K562 (cell line): ENCODE results near the gene GLMP. TPM values are rescaled to one million over a fixed set of nuclear protein-coding genes. Genes with fewer than 3 reads are reported as not detected.

ENCODE experiments used
- ARID1B ChIP-seq: fragments of 450-650 bp; IDR thresholded peaks from 2 replicates; pipeline ENCODE4 v1.6.1; 2016; ENCODE audit warnings: antibody characterized with exemption, mild to moderate bottlenecking, inconsistent platforms
- ELF2 ChIP-seq: fragments of 250-450 bp; sonication (Bioruptor Pico); IDR thresholded peaks from 2 replicates; pipeline ENCODE4 v1.5.0; 2021; ENCODE audit warnings: mild to moderate bottlenecking
- FOXJ3 ChIP-seq: sonication (generic); formaldehyde crosslinking; IDR thresholded peaks from 2 replicates; pipeline ENCODE4 v1.4.0; 2020; ENCODE audit warnings: mild to moderate bottlenecking, missing genetic modification reagents
- GATA2 ChIP-seq: sonication (generic); formaldehyde crosslinking; IDR thresholded peaks from 2 replicates; pipeline ENCODE4 v1.4.0; 2020; ENCODE audit warnings: mild to moderate bottlenecking, missing genetic modification reagents
- HDAC6 ChIP-seq: IDR thresholded peaks from 2 replicates; pipeline ENCODE4 v1.6.1; 2012; ENCODE audit warnings: low read depth, mild to moderate bottlenecking, control low read depth, inconsistent platforms, low read length, moderate library complexity
- HSF4 ChIP-seq: fragments of 250-450 bp; sonication (Bioruptor Pico); IDR thresholded peaks from 2 replicates; pipeline ENCODE4 v2.1.2; 2022; ENCODE audit warnings: mild to moderate bottlenecking, moderate library complexity, borderline replicate concordance
- KAT7 ChIP-seq: sonication (generic); formaldehyde crosslinking; IDR thresholded peaks from 2 replicates; pipeline ENCODE4 v1.8.0; 2022; ENCODE audit warnings: missing genetic modification reagents, mild to moderate bottlenecking, borderline replicate concordance
- KLF6 ChIP-seq: fragments of 250-450 bp; sonication (Bioruptor Pico); IDR thresholded peaks from 2 replicates; pipeline ENCODE4 v1.4.0; 2020; ENCODE audit warnings: mild to moderate bottlenecking, moderate library complexity, borderline replicate concordance
- LARP7 ChIP-seq: fragments of 450-650 bp; IDR thresholded peaks from 2 replicates; pipeline ENCODE4 v1.6.1; 2016
- MCM3 ChIP-seq: fragments of 450-650 bp; IDR thresholded peaks from 2 replicates; pipeline ENCODE4 v1.6.1; 2016
- MCM5 ChIP-seq: fragments of 450-650 bp; IDR thresholded peaks from 2 replicates; pipeline ENCODE4 v1.6.1; 2016; ENCODE audit warnings: low read depth
- MIER1 ChIP-seq: fragments of 450-650 bp; IDR thresholded peaks from 2 replicates; pipeline ENCODE4 v1.6.1; 2016; ENCODE audit warnings: antibody characterized with exemption, mild to moderate bottlenecking, low read depth
- NFE2 ChIP-seq: IDR thresholded peaks from 2 replicates; pipeline ENCODE4 v1.6.1; 2014; ENCODE audit warnings: antibody characterized with exemption, low read depth
- NONO ChIP-seq, 2 experiments: fragments of 200-400 bp in 1 of 2; fragments of 450-650 bp in 1 of 2; formaldehyde crosslinking in 1 of 2; IDR thresholded peaks; 2 replicates each; pipeline ENCODE4 v1.6.1; 2017; ENCODE audit warnings: low read depth in 2 of 2, mild to moderate bottlenecking in 2 of 2, moderate library complexity in 2 of 2, low read length in 1 of 2
- SMAD2 ChIP-seq: fragments of 150-350 bp; IDR thresholded peaks from 2 replicates; pipeline ENCODE4 v1.6.1; 2014; ENCODE audit warnings: low read depth, mild to moderate bottlenecking, low read length
- TAF1 ChIP-seq: IDR thresholded peaks from 2 replicates; pipeline ENCODE4 v1.6.1; 2011; ENCODE audit warnings: mild to moderate bottlenecking, low read length, moderate library complexity; ENCODE audit not compliant: insufficient read depth, control insufficient read depth, severe bottlenecking; ENCODE audit errors: extremely low read depth
- polyA plus RNA-seq, 8 experiments: library from polyadenylated mRNA; depleted of rRNA in 4 of 8; stranded (reverse) in 5 of 8; unstranded in 3 of 8; fragments of >200 nt; fragmentation: Nextera tagmentation in 2 of 8; fragmentation: Illumina TruSeq in 1 of 8; extraction: Ambion mirVana in 2 of 8; extraction: Trizol in 1 of 8; gene quantifications; 2 replicates each; pipeline versions ENCODE4 v1.2.1 to v1.2.3, GENCODE V29; 2011 to 2014; ENCODE audit warnings: inconsistent platforms in 1 of 8, missing spikeins in 1 of 8
- total RNA-seq, 7 experiments: library from RNA; depleted of rRNA in 6 of 7; stranded (reverse); fragments of >200 nt in 6 of 7; fragmentation: Illumina TruSeq in 2 of 7; extraction: Trizol in 2 of 7; gene quantifications; 2 replicates each; pipeline versions ENCODE4 v1.2.1 to v1.2.3, GENCODE V29; 2011 to 2021; ENCODE audit warnings: low replicate concordance in 1 of 7
- TF ChIP-seq, protein P1 (sequence below): fragments of 450-650 bp; IDR thresholded peaks from 2 replicates; pipeline ENCODE4 v1.6.1; 2018; ENCODE audit not compliant: partially characterized antibody
- TF ChIP-seq, protein P2 (sequence below): fragments of 450-650 bp; IDR thresholded peaks from 2 replicates; pipeline ENCODE4 v1.6.1; 2016; ENCODE audit warnings: antibody characterized with exemption
- TF ChIP-seq, protein P3 (sequence below), 2 experiments: IDR thresholded peaks; 2 replicates each; pipeline ENCODE4 v1.6.1; 2011; ENCODE audit warnings: borderline replicate concordance in 1 of 2, control low read depth in 1 of 2, low read depth in 1 of 2, low read length in 1 of 2, mild to moderate bottlenecking in 1 of 2, mixed read lengths in 1 of 2, moderate library complexity in 1 of 2; ENCODE audit not compliant: insufficient read depth in 1 of 2, insufficient read length in 1 of 2, poor library complexity in 1 of 2, severe bottlenecking in 1 of 2; ENCODE audit errors: extremely low read depth in 1 of 2
- TF ChIP-seq, protein P4 (sequence below), 3 experiments: IDR thresholded peaks in 2 of 3; conservative IDR thresholded peaks in 1 of 3; 2 replicates each; pipeline ENCODE4 v1.5.1; 2011 to 2012; ENCODE audit warnings: low read length in 3 of 3, mild to moderate bottlenecking in 3 of 3, control low read depth in 2 of 3, improper control_type of control experiment in 1 of 3, inconsistent platforms in 1 of 3, low read depth in 1 of 3, mixed read lengths in 1 of 3, moderate library complexity in 1 of 3; ENCODE audit not compliant: insufficient read depth in 2 of 3

Gene GLMP
- total and polyA plus RNA-seq, 9 of the 15 experiments (the other 6 are each of a cell fraction or from before 2014, with no cell fraction given), result 8.3 to 28.2 (median 22.4) TPM

DNA sequence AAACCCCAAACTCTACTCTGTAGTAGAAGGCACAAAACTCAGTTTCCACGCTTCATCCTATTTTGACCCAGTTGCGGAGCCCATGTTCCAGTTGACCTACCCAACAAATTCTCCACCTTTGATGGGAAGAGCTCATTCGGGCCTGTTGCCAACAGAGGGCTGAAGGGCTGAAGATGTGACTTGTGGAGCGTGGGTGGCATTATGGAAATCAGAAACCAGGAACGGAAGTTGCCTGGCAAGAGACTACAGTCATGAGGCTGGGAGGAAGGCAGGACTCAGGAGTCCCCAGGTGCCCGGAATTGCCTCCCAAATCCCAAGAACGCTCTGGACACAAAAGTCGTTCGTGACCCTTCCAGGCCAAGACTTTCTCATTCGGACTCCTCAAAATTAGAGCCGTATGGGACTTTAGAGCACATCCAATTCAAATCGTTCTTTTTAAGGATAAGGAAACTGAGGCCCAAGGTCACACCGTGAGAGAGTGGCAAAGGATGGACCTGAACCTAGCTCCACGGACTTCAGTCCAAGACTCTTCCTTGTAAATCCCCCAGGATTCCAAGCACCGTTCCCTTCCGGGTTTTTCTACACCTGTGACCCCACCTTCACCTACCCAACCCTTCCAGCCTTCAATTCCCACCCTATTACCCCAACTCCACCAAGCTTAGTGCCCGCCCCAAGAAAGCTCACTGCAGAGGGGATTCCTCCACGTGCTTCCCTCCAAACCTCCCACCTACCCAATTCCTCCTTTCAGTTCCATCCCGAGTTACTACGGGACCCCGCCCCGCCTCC lies 13.6 kb downstream of the GLMP start (continued):
- TF ChIP-seq, protein P1, sequence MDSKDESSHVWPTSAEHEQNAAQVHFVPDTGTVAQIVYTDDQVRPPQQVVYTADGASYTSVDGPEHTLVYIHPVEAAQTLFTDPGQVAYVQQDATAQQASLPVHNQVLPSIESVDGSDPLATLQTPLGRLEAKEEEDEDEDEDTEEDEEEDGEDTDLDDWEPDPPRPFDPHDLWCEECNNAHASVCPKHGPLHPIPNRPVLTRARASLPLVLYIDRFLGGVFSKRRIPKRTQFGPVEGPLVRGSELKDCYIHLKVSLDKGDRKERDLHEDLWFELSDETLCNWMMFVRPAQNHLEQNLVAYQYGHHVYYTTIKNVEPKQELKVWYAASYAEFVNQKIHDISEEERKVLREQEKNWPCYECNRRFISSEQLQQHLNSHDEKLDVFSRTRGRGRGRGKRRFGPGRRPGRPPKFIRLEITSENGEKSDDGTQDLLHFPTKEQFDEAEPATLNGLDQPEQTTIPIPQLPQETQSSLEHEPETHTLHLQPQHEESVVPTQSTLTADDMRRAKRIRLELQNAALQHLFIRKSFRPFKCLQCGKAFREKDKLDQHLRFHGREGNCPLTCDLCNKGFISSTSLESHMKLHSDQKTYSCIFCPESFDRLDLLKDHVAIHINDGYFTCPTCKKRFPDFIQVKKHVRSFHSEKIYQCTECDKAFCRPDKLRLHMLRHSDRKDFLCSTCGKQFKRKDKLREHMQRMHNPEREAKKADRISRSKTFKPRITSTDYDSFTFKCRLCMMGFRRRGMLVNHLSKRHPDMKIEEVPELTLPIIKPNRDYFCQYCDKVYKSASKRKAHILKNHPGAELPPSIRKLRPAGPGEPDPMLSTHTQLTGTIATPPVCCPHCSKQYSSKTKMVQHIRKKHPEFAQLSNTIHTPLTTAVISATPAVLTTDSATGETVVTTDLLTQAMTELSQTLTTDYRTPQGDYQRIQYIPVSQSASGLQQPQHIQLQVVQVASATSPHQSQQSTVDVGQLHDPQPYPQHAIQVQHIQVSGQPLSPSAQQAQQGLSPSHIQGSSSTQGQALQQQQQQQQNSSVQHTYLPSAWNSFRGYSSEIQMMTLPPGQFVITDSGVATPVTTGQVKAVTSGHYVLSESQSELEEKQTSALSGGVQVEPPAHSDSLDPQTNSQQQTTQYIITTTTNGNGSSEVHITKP, result peak; percentile 40
- TF ChIP-seq, protein P2, sequence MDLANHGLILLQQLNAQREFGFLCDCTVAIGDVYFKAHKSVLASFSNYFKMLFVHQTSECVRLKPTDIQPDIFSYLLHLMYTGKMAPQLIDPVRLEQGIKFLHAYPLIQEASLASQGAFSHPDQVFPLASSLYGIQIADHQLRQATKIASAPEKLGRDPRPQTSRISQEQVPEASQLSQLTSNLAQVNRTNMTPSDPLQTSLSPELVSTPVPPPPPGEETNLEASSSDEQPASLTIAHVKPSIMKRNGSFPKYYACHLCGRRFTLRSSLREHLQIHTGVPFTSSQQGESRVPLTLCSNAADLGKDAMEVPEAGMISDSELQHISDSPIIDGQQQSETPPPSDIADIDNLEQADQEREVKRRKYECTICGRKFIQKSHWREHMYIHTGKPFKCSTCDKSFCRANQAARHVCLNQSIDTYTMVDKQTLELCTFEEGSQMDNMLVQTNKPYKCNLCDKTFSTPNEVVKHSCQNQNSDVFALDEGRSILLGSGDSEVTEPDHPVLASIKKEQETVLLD, result 0 out of 2 replicates have a peak, but pooled peaks have one; percentile 56
- TF ChIP-seq MIER1 (0 out of 2 replicates have a peak, but pooled peaks have one; percentile 21), MCM5 (no peak), MCM3 (no peak), KLF6 (CRISPR knock-in tag) (no peak), SMAD2 (no peak), NONO (IDR thresholded peaks at IDR 0.05; ENCODE audit: low read depth in 2 of 2, low read length in 1 of 2) (no peak), TAF1 (peak; percentile 2), GATA2 (CRISPR knock-in tag) (no peak), ARID1B (no peak), KAT7 (CRISPR knock-in tag) (no peak), HDAC6 (no peak), HSF4 (CRISPR knock-in tag) (no peak), ELF2 (CRISPR knock-in tag) (no peak), NFE2 (no peak), LARP7 (peak; percentile 45; the same call in 1 of the 2 replicates), FOXJ3 (no peak)
- TF ChIP-seq, protein P3, sequence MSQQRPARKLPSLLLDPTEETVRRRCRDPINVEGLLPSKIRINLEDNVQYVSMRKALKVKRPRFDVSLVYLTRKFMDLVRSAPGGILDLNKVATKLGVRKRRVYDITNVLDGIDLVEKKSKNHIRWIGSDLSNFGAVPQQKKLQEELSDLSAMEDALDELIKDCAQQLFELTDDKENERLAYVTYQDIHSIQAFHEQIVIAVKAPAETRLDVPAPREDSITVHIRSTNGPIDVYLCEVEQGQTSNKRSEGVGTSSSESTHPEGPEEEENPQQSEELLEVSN (IDR thresholded peaks at IDR 0.05; ENCODE audit: borderline replicate concordance in 1 of 2, extremely low read depth in 1 of 2, insufficient read depth in 1 of 2, insufficient read length in 1 of 2, low read depth in 1 of 2, low read length in 1 of 2, poor library complexity in 1 of 2, severe bottlenecking in 1 of 2), result no peak
- TF ChIP-seq, protein P4, sequence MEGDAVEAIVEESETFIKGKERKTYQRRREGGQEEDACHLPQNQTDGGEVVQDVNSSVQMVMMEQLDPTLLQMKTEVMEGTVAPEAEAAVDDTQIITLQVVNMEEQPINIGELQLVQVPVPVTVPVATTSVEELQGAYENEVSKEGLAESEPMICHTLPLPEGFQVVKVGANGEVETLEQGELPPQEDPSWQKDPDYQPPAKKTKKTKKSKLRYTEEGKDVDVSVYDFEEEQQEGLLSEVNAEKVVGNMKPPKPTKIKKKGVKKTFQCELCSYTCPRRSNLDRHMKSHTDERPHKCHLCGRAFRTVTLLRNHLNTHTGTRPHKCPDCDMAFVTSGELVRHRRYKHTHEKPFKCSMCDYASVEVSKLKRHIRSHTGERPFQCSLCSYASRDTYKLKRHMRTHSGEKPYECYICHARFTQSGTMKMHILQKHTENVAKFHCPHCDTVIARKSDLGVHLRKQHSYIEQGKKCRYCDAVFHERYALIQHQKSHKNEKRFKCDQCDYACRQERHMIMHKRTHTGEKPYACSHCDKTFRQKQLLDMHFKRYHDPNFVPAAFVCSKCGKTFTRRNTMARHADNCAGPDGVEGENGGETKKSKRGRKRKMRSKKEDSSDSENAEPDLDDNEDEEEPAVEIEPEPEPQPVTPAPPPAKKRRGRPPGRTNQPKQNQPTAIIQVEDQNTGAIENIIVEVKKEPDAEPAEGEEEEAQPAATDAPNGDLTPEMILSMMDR (IDR thresholded peaks at IDR 0.05 in 2 of 3, conservative IDR thresholded peaks at IDR 0.05 in 1 of 3; ENCODE audit: insufficient read depth in 2 of 3, low read depth in 1 of 3, low read length in 3 of 3), result no peak
